PFSK-1 (cell line): ENCODE measurements around the gene DIP2C.

Experiments used
- POLR2AphosphoS5 ChIP-seq: IDR thresholded peaks from 2 replicates; pipeline ENCODE4 v1.6.1; 2012; ENCODE audit warnings: low read depth, mild to moderate bottlenecking, control low read depth, low read length, moderate library complexity
- REST ChIP-seq, 2 experiments: IDR thresholded peaks; 2 replicates each; pipeline versions ENCODE4 v1.6.1 to v1.8.0; 2011 to 2012; ENCODE audit warnings: low read depth in 2 of 2, low read length in 2 of 2, control low read depth in 1 of 2, inconsistent platforms in 1 of 2, mild to moderate bottlenecking in 1 of 2, moderate library complexity in 1 of 2; ENCODE audit not compliant: insufficient read depth in 1 of 2
- SIN3A ChIP-seq: IDR thresholded peaks from 2 replicates; pipeline ENCODE4 v1.6.1; 2012; ENCODE audit warnings: mild to moderate bottlenecking, low read length, moderate library complexity, borderline replicate concordance; ENCODE audit not compliant: insufficient read depth

- no peak for TF ChIP-seq POLR2AphosphoS5
- no peak for TF ChIP-seq REST (IDR thresholded peaks at IDR 0.05; ENCODE audit: insufficient read depth in 1 of 2, low read depth in 2 of 2, low read length in 2 of 2)
- TF ChIP-seq SIN3A, result no peak
Measured at GRCh38 chr10:343231-344220, 345.9 kb downstream of the DIP2C start.
